Esophagus mucosa (tissue), 1 donor: ENCODE data around the gene NIPSNAP2. TPM values are rescaled to one million over a fixed set of nuclear protein-coding genes. Genes with fewer than 3 reads are reported as not detected.
"Not testable (repeated sequence)": the region's sequence is repeated elsewhere in the genome, so short reads cannot be mapped to it uniquely, and the experiment has no call there.

ENCODE experiments used
- ATAC-seq: fragments of 200-7000 bp; cut with Tn5 transposase; one replicate; pipeline ENCODE4 v1.9.1; 2020
- total RNA-seq: library from RNA; stranded (reverse); gene quantifications from one replicate; pipeline ENCODE4 v1.2.4, GENCODE V29; 2023
- donor health status: DM: yes; HTN: yes; CAD: no.

The NIPSNAP2 gene
- total RNA-seq, 1 donor from 2014 or later, result 30.9 TPM

DNA sequence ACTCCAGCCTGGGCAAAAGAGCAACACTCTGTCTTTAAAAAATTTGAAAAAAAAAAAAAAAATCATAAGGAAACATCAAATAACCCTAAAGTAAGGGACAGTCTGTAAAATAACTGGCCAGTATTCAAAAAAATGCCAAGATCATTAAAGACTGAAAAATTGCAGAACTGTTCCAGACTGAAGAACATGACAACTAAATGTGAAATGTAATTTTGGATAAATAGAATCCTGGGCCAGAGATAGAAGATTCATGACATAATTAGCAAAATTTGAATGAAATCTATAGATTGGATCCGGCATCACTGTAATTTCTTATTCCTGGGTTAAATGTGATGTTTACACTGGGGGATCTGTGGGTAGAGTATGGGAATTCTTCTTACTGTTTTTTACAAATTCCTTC lies 83.9 kb downstream of the NIPSNAP2 start:
- ATAC-seq, result no peak

DNA sequence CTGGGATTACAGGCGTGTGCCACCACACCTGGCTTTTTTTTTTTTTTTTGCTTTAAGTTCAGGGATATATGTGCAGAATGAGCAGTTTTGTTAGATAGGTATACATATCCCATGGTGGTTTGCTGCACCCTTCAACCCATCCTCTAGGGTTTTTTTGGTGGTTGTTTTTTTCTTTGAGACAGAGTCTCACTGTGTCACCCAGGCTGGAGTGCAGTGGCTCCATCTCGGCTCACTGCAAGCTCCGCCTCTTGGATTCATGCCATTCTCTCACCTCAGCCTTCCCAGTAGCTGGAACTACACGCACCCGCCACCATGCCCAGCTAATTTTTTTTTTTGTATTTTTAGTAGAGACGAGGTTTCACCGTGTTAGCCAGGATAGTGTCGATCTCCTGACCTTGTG lies 84.4 kb downstream of the NIPSNAP2 start:
- ATAC-seq, result not testable (repeated sequence)

Other genes starting within 250 kb of the NIPSNAP2 start
- not detected for gene SEPTIN14, start 101.8 kb upstream of the NIPSNAP2 start, total RNA-seq
- 1.2 TPM for gene ZNF713, start 77.1 kb upstream of the NIPSNAP2 start, total RNA-seq
- gene MRPS17, start 12.7 kb upstream of the NIPSNAP2 start, total RNA-seq, result 14.7 TPM
- 27.5 TPM for gene PSPH, start 86.9 kb downstream of the NIPSNAP2 start, total RNA-seq
- gene CCT6A, start 87.2 kb downstream of the NIPSNAP2 start, total RNA-seq, result 81.3 TPM
- 91.7 TPM for gene SUMF2, start 99.7 kb downstream of the NIPSNAP2 start, total RNA-seq
- gene PHKG1, start 128.4 kb downstream of the NIPSNAP2 start, total RNA-seq, result 0.88 TPM
- 387 TPM for gene CHCHD2, start 141.9 kb downstream of the NIPSNAP2 start, total RNA-seq
- gene NUPR2, start 151.8 kb downstream of the NIPSNAP2 start, total RNA-seq, result 0.32 TPM